Activated CD8-positive, alpha-beta memory T cell treated with anti-CD3 and anti-CD28 coated beads, Interleukin-2, amount 50 U/mL, for 1 hour (primary cell): Measurements from ENCODE around the gene CD244.
"Not testable (repeated sequence)": the region's sequence is repeated elsewhere in the genome, so short reads cannot be mapped to it uniquely, and the experiment has no call there.

Experiments
- DNase-seq: peaks from one replicate; pipeline ENCODE4 v3.0.0-alpha.2; 2020; ENCODE audit errors: extremely low read depth

The CD244 gene

DNA sequence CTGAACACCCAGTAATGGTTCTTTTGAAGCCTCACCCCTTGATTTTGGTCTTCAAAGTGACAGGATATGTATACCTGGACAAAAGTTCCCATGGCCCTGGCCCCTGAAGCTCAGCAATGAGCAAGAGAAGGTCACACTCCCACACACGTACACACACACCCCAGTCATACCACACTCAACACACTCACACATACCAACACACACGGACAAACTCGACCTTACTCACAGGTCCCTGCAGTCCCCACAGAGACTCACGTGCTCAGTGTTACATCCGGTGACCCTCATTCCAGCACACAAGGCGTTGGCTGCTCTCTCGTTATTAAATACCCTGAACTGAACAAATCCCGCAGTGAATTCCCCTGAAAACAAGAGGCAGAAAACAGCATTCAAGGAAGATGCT lies 16.4 kb upstream of the CD244 start:
- no peak for DNase-seq

DNA sequence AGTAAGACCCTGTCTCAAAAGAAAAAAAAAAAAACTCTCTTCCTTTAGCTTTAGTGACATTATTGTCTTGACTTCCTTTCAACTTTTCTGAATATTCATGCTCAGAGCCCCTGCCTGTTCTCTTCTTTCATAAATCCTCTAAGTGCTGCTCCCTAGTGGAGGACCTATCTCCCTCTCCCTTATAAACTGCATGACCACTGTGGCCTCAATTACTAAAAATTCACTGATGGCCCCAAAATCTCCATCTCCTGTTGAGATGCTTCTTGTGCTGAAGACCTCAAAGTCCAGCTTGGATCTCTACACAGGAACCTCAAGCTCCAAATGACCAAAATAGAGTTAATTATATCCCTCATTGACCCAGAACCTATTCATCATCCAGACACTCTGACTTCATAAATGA lies 14.5 kb upstream of the CD244 start:
- DNase-seq: no peak

DNA sequence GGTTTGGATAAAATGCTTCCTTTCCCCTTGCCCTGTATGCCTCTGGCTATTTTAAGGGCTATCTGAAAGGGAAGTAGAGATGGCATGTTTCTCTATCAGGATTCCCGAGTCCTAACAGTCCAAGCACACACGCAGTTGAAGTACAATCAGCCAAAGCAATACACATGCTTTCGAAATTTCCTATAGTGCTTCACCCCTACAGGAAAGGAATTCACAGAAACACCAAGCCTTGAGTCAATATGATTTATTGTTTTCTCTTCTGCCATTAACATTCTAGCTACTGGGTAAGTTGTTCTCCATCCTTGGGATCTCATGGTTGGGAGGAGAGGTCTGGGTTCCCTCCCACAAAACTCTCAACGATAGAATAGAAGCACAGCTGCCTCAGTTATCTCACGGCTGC lies 13.6 kb upstream of the CD244 start:
- DNase-seq: no peak

DNA sequence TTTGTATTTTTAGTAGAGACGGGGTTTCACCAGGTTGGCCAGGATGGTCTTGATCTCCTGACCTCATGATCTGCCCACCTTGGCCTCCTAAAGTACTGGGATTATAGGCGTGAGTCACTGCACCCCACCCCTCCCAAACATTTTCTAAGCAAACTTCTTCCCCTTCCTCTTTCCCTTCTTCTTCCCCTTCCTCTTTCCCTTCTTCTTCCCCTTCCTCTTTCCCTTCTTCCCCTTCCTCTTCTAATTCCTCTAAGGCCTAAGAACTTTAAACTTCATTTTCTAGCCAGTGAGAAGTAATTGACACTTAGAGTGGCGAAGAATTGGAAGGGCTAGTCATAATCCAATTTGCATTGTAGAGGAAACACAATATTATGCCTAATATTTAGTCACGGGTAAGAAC lies 12.9 kb upstream of the CD244 start:
- not testable (repeated sequence) for DNase-seq

DNA sequence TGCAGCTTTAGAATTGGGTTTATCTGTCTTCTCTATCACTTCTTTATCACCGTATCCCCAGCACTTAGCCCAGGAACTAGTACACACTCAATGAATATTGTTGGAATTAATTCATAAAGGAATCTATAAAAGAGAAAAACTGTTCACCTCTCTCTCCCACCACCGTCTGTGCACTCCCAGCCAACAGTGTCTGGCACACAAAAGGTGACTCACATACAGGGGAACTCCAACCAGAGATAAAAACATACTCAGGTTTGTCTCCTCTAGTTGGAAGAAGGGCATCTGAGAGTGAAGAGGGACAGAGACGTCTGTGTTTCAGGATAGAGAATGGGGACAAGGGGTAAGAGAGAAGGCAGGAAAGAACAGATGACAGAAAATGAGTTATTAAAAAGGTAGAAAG lies 12.2 kb upstream of the CD244 start:
- DNase-seq: no peak

DNA sequence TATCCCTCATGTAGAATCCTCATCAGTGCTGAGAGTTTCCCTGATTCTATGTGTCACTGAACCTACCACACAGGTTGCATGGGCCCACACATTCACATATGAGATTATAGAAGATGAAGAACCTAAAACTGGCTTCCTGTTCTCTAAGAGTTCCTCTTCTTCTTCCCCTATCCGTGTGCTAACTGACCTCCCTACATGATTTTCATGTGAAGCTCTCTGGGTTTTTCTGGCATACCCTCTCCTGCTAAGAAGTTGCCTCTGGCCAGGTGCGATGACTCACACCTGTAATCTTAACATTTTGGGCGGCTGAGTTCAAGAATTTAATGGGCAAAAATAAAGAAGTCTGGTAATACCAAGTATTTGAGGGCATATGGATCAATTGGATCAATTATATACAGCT lies 5.5 kb upstream of the CD244 start:
- DNase-seq: no peak

DNA sequence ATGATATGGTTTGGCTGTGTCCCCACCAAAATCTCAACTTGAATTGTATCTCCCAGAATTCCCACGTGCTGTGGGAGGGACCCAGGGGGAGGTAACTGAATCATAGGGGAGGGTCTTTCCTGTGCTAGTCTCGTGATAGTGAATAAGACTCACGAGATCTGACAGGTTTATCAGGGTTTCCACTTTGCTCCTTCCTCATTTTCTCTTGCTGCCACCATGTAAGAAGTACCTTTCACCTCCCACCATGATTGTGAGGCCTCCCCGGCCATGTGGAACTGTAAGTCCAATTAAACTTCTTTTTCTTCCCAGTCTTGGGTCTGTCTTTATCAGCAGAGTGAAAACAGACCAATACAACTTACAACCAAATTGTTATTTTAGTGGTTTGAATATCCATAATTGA lies 5.0 kb upstream of the CD244 start:
- DNase-seq: not testable (repeated sequence)

DNA sequence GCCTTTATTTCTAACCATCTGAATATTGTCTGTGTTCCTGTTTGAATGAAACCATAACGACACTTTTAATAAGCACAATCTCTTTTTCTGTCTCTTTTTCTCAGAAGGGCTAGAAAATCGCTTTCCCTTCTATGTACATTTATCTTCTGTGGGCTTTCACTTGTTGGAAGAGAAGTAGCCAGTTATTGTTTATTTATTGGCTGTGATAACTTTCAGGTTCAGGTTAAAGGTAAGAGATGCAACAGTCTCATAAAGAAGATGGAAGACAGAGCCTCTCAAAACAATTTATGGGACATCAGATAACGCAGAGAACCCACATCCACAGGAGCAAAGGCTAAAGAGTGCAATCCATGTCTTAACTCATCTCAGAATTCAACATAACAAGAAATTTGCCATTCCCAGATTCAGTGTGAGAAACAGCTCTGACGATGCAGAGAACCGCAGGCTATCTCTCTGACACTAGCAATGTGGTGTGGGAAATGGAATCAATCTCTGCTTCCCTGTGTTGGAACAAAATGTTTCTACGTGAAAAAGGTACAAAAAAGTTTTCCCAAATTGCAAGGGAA lies 4.1 kb upstream of the CD244 start:
- no peak for DNase-seq

DNA sequence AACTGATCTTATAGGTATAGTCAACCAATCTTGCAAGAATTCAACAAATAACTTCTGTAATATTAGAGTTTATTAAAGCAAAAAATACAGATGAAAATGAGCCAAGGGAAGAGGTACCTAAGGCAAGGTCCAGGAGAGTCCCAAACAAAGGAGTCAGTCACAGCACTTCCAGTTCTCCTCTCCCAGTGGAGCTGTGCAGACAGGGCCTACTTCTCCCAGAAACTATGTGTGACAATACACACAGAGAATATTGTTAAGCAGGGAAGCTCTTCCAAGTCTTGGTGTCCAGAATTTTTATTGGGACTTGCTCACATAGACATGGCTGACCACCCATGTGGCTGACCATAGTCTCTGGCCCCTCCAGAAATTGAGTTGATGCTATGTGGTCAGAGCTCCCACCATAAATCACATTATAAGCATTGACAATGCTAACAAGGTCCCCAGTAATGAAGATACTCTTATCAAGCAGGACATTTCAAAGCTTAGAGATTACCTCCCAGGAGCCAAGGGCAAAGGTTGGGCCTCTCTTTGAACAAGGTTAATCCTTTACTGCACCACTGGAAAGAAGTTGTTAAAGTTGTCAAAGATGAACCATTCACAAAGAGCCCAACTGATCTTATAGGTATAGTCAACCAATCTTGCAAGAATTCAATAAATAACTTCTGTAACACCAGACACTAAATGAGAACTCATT lies 3.5 kb upstream of the CD244 start:
- no peak for DNase-seq

DNA sequence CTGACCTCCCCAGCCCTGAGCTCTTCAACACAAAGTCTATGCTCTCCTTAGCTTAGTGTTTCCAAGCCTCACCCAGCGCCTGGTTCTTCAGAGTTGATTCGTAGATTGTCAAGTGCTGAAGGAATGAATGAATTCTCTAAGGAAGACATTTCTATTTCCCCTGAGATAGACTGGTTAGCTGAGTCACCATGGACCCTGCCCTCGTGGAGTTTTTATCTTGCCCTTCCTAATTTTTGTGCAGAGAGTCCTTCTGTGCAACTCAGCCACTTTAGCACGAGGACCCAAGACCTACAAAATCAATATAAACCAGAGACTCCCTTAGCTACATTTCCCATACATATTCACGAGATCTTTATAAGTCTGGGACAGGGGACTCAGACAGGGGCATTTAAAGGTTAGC lies 2.6 kb upstream of the CD244 start:
- no peak for DNase-seq

DNA sequence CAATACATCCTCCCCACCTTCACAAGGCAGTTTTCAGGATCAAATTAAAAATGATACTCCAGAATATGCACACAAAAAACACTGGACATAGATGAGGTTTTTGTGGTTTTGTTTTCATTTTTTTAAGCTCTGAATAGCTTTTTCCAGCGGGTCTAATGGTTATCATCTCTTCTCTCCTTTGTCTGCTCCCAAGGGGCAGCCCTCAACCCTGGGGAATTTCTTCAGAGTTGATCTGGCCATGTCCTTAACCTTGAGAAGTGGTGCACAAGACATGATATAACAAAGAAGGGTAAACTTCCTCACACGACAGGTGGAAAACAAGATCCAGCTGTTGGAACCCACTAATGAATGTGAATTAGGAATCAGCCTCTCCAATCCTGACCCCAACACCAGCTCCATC lies 1.5 kb upstream of the CD244 start:
- DNase-seq: no peak

DNA sequence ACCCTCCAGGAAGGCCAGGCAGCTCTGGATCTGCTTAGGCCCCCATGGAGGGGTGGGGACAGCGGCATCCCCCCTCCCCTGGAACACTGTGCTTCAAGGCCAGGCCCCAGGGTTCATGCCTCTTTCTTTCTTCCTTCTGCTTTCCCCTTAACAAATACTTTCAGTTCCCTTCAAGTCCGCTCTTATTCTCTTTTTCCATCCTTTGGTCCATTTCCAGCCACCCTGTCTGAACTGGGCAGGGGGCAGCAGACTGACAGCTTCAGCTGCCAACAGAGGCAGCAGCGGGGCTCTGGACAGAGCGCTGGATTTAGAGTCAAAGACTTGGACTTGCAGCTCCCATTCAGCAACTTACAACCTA lies 1.1 kb upstream of the CD244 start:
- no peak for DNase-seq

DNA sequence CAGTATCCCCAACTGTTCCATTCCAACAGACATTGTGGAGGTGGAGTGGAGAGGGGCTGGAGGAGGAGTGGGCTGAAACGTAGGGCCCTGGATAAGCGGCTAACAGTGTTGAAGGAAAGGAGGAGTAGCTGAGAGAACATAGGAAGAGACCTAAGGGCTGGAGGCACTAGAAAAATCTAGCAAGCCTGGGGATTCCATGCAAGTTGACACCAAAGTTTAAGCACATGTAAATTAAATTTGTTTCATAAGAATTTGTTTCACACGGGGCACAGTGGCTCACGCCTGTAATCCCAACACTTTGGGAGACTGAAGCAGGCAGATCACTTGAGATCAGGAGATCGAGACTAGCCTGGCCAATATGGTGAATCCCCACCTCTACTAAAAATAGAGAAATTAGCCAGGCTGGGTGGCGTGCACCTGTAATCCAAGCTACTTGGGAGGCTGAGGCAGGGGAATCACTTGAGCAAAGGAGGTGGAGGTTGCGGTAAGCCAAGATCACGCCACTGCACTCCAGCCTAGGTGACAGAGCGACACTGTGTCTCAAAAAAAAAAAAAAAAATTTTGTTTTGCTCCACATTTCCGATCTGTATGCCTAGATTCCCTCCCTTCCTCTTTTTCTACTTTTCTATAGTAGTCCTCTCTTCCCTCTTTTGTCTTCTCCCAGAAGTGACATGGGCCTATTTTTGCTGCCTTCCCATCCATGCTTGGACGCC lies 530 bp upstream of the CD244 start:
- no peak for DNase-seq

DNA sequence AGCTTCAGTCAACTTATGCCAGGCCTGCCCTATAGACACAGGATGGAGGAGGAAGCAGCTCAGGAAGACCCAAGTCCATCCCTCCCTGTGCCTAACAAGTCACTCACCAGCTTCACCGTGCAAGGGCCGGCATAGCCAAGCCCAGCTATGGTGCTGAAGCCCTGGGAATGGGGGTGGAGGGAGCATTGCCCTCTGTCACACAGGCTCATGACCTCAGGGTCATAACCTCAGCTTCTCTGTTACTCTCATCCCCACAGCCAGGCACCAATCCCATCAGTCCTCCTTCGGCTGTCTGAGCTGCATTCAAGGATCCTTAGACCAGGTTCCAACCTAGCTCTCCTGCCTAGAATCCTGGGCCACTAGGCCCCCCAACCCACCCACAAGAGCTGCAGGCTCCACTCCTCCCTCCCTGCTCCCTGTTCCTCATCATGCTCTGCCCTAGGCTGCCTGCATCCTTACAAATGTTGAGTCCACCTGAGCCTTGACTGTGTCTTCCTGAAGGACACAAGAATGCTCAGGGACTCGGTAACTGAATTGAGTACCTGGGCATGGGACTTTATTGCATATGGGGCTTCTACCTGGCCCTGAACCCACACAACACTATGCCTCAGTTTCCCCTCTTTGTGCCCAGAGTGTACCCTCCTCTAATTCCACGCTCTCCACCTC lies 1.7 kb downstream of the CD244 start:
- no peak for DNase-seq

DNA sequence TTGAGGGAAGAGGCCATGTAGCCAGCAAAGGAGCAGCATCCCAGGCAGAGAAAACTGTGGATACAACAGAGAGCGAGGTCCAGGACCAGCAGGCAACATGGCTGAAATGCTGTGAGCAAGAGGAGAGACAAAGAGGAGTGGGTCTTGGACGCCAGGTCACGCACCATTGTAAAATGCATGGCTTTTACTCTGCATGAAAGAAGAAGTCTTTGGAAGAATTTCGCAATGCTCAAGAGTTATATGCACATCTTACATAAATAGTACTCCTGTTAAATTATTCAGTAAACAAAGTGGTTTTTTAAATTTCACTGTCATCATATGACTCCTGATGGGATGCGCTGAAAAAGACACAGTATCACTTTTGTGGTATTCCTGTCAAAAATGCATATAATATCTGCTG lies 3.5 kb downstream of the CD244 start:
- DNase-seq: no peak

DNA sequence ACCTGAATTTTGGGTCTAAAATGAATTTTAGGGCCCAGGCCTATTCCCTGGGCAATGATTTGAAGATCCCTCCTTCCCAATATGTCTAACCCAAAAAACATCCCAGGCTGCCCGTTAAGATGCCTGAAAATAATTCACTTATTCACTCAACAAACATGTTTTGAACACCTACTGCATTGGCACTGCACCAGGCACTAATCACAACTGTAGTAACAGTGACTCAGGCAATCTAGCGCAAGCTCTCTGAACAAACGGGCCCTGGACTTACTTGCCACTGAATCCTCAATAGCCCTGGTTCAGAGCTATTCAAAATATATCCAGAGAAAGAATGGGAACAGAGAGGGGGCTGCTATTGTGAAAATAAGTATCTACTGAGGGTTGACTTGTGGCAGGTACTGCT lies 4.2 kb downstream of the CD244 start:
- no peak for DNase-seq

DNA sequence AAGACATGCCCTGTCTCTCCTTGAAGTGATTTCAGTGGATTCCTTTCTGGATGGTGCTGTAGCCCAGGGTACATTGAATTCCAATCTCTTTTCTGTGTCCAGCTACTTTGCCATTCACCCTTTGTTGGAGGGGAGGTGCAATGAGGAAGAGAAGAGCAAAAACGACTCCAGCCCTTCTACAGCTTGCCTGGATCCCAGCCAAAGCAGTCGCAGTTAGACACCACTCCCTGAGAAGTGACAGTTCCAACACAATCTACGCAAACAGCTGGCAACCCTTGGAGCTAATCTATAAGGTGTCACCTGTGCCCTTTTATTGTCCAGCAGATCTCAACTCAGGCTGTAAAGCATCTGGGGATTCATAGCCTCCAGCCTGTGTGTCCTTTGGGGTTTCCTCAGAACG lies 4.6 kb downstream of the CD244 start:
- no peak for DNase-seq

DNA sequence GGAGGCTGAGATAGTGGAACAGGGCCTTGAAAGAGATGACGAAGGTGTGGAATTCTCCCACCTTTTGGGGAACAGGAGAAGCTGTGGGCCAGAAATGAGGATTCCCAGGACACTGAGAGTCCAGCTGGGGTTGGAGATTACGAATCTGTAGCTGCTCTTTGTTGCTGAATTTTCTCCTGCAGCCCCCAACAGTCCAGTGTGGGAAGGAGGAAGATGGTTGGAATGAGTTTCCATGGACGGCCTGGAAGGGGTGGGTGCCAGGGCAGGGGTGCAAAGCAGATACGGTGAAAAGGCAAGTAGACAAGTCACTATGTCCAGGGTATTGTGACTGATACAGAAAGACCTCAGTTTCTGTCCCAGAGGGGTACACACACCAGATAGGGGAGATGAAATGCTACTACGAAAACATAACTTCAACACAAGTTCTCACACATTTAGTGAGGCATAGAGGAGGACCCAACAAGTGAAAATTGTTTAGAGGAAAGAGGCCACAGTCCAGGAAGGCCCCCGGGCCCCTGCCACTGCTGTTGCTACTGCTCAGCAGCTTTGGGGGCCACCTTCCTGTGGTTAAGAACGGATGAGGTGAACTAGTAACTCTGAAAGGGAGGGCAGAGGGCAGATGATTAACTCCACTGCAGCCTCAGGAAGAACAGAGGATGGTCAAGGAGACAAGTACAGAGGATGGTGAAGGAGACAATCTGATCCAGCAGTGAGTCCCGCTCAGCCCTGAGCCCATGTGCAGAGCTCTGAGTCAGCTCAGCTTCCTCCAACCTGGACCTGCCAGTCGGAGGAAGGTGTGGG lies 7.3 kb downstream of the CD244 start:
- DNase-seq: no peak

DNA sequence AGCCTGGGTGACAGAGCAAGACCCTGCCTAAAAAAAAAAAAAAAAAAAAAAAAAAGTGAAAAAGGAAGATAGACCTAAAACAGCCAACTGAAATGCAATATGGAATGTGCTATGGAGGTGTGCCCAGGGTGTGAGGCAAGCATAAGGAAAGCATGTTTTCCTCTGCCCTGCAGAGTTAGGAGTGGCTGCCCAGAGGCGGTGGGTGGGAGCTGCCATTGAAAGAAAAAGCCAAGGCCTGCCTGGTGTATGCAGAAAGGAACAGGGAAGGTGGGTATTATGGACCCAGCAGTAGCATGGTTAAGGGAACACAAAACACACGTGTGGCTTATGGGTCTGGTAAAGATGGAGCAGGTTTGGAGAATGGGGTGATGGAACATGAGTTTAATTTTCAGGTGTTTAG lies 8.9 kb downstream of the CD244 start:
- no peak for DNase-seq

DNA sequence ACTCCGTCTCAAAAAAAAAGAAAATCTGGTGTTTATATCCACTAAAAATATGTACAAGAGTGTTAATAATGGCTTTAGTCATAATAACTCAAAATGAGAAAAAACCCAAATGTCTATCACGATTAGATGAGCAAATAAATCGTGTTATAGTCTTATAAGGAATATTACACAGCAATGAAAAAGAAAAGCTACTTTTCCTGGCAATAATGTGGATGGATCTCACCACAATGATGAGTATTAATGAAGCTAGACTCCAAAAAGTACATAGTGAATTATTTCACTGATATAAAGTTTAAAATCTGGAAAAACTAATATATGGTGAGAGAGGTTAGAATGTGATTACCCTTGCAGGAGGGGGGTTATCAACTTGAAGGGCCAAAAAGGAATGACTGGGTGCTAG lies 9.7 kb downstream of the CD244 start:
- DNase-seq: no peak

DNA sequence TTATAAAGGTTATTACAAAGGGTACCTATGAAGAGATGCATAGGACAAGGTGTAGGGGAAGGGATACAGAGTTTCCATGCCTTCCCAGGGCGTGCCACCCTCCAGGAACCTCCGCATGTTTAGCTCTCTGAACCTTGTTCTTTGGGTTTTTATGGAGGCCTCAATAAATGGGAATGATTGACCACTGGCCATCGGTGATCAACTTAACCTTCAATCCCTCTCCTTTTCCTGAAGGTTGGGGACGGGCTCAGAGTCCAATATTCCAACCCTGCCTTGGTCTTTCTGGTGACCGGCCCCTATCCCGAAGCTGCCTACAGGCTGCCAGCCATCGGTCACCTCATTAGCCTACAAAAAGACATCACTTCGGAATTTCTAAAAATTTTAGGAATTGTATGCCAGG lies 11.7 kb downstream of the CD244 start:
- DNase-seq: no peak

DNA sequence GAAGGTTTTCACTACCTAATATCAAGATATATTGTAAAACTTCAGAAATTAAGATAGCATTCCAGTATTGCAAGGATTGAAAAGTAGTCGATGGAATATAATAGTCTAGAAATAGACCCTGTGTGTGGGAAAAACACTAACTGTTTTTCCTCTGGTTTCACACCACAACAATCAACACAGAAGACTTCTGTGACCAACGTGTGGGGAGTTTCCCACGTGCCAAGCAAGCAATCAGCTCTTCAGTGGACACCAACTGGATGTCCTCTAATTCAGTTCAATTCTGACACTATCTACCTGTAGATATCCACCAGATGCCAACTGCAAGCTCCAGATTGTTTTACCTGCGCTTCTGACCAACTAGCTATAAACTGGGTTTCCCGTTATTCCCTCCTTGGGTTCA lies 12.1 kb downstream of the CD244 start:
- no peak for DNase-seq
